Natural killer cell (primary cell): ENCODE results near the gene MAP3K1. TPM values are rescaled to one million over a fixed set of nuclear protein-coding genes. Genes with fewer than 3 reads are reported as not detected.
"Not testable (repeated sequence)": the region's sequence is repeated elsewhere in the genome, so short reads cannot be mapped to it uniquely, and the experiment has no call there.

Experiments used
- ATAC-seq, 3 donors: fragments of 150-1000 bp in 2 of 3; fragments of 200-7000 bp in 1 of 3; cut with Tn5 transposase; 1 replicate in 1 of 3; 2 replicates in 2 of 3; pipeline ENCODE4 v1.10.0; 2021; ENCODE audit warnings: mild to moderate bottlenecking in 2 of 3, moderate library complexity in 2 of 3
- DNase-seq, 2 donors: peaks; one replicate each; pipeline versions ENCODE4 v3.0.0 to v3.0.0-alpha.2; 2013 to 2021; ENCODE audit warnings: mixed read lengths in 1 of 2
- H3K27ac ChIP-seq: one replicate; pipeline ENCODE4 v1.5.1; 2013; ENCODE audit warnings: mild to moderate bottlenecking, low read length
- H3K27me3 ChIP-seq: one replicate; pipeline ENCODE4 v1.6.1; 2013; ENCODE audit warnings: low read length; ENCODE audit not compliant: control insufficient read depth, insufficient read depth
- H3K36me3 ChIP-seq: one replicate; pipeline ENCODE4 v1.6.1; 2013; ENCODE audit warnings: low read length; ENCODE audit not compliant: control insufficient read depth, insufficient read depth
- H3K4me1 ChIP-seq: one replicate; pipeline ENCODE4 v1.6.1; 2013; ENCODE audit warnings: low read length; ENCODE audit not compliant: control insufficient read depth, insufficient read depth
- H3K4me3 ChIP-seq: one replicate; pipeline ENCODE4 v1.5.1; 2013; ENCODE audit warnings: low read length
- H3K9me3 ChIP-seq: one replicate; pipeline ENCODE4 v1.6.1; 2013; ENCODE audit warnings: low read length; ENCODE audit not compliant: control insufficient read depth, insufficient read depth
- H3K27ac Mint-ChIP-seq, 2 donors: one replicate each; pipeline ENCODE4 v1.8.0; 2022; ENCODE audit warnings: mild to moderate bottlenecking in 2 of 2, mixed read lengths in 2 of 2, moderate library complexity in 1 of 2
- H3K27me3 Mint-ChIP-seq, 2 donors: one replicate each; pipeline ENCODE4 v1.8.0; 2022; ENCODE audit warnings: low read depth in 2 of 2, mixed read lengths in 2 of 2
- H3K36me3 Mint-ChIP-seq: one replicate; pipeline ENCODE4 v1.8.0; 2022; ENCODE audit warnings: mixed read lengths
- H3K4me1 Mint-ChIP-seq, 2 donors: one replicate each; pipeline ENCODE4 v1.8.0; 2022; ENCODE audit warnings: mixed read lengths in 2 of 2
- H3K4me3 Mint-ChIP-seq: one replicate; pipeline ENCODE4 v1.8.0; 2022; ENCODE audit warnings: mild to moderate bottlenecking, moderate library complexity, mixed read lengths
- H3K9me3 Mint-ChIP-seq, 2 donors: one replicate each; pipeline ENCODE4 v1.8.0; 2022; ENCODE audit warnings: mixed read lengths in 2 of 2
- CTCF ChIP-seq: fragments of 200-600 bp; IDR thresholded peaks from one replicate; pipeline ENCODE4 v1.8.0; 2022; ENCODE audit warnings: antibody characterized with exemption
- WGBS: methylation state at CpG from one replicate; pipeline ENCODE4 v1.1.7; 2013; ENCODE audit warnings: missing lambda C conversion rate; ENCODE audit not compliant: insufficient coverage; 5-methylcytosine and 5-hydroxymethylcytosine counted together
- intact Hi-C: fragments of 100-400 bp; cut with micrococcal nuclease; formaldehyde crosslinking; loops from one replicate; pipeline ENCODE4 v1.14.2; 2022
- total RNA-seq, 4 donors: library from RNA; stranded (reverse); fragments of 120-200 nt in 1 of 4; gene quantifications; one replicate each; pipeline versions ENCODE4 v1.2.3 to v1.2.4, GENCODE V29; 2013 to 2022

The MAP3K1 gene
- total RNA-seq, 3 donors from 2014 or later (not counting 1 experiment from before 2014, with no cell fraction given): 27.8 to 35.7 (median 35.5) TPM

- intact Hi-C loops: no loop called here
- DNase-seq (no peak), ATAC-seq (no peak)
- WGBS: 19% methylated on average over 3 of the region's 6 CpGs
- Mint-ChIP-seq H3K4me3 (peak overlapping the region; percentile 88), H3K27ac (peak overlapping the region; percentile 86 to 87), H3K36me3 (no peaks in the 10 kb centered on the region), H3K4me1 (peaks cover 60 to 62% of the 10 kb centered on the region in 2 donors), H3K9me3 (no peaks in the 10 kb centered on the region), H3K27me3 (no peaks in the 10 kb centered on the region)
- H3K9me3 ChIP-seq: no peaks in the 10 kb centered on the region
- no peaks in the 10 kb centered on the region for H3K36me3 ChIP-seq
- TF ChIP-seq CTCF: no peak
- peak overlapping the region; percentile 35 for H3K4me3 ChIP-seq
- peaks cover 15% of the 10 kb centered on the region for H3K4me1 ChIP-seq
- peak overlapping the region; percentile 85 for H3K27ac ChIP-seq
- H3K27me3 ChIP-seq: no peaks in the 10 kb centered on the region
These were observed 3.9 kb downstream of the MAP3K1 start for GRCh38 chr5:56819060-56819881.

GRCh38 chr5:56821868-56822267 is 6.5 kb downstream of the MAP3K1 start:
- H3K9me3 Mint-ChIP-seq, H3K4me3 ChIP-seq, H3K36me3 Mint-ChIP-seq, ATAC-seq, H3K4me3 Mint-ChIP-seq, H3K27me3 ChIP-seq, H3K27ac Mint-ChIP-seq, H3K9me3 ChIP-seq, H3K36me3 ChIP-seq, H3K27me3 Mint-ChIP-seq, DNase-seq, intact Hi-C loops, H3K27ac ChIP-seq: not testable (repeated sequence)
- WGBS: 84% methylated on average over 5 of the region's 5 CpGs
- peaks cover 77 to 82% of the 10 kb centered on the region in 2 donors for H3K4me1 Mint-ChIP-seq
- H3K4me1 ChIP-seq: peaks cover 25% of the 10 kb centered on the region

GRCh38 chr5:56822981-56823380 is 7.6 kb downstream of the MAP3K1 start:
- 71% methylated on average over 6 of the region's 6 CpGs for WGBS
- no peak for TF ChIP-seq CTCF
- no peaks in the 10 kb centered on the region for H3K36me3 Mint-ChIP-seq
- Histone ChIP-seq H3K27ac (no peak overlapping the region), H3K4me1 (peaks cover 32% of the 10 kb centered on the region), H3K4me3 (no peak overlapping the region), H3K9me3 (no peaks in the 10 kb centered on the region), H3K36me3 (no peaks in the 10 kb centered on the region), H3K27me3 (no peaks in the 10 kb centered on the region)
- DNase-seq: no peak
- peaks cover 73 to 80% of the 10 kb centered on the region in 2 donors for H3K4me1 Mint-ChIP-seq
- H3K9me3 Mint-ChIP-seq: no peaks in the 10 kb centered on the region
- no peaks in the 10 kb centered on the region for H3K27me3 Mint-ChIP-seq
- no peak for ATAC-seq
- intact Hi-C loops: no loop called here
- peak overlapping the region; percentile 35 to 56 for H3K27ac Mint-ChIP-seq
- H3K4me3 Mint-ChIP-seq: peak overlapping the region; percentile 14

GRCh38 chr5:56824019-56824418 is 8.7 kb downstream of the MAP3K1 start:
- Mint-ChIP-seq H3K27me3 (no peaks in the 10 kb centered on the region), H3K9me3 (no peaks in the 10 kb centered on the region), H3K4me3 (no peak overlapping the region), H3K36me3 (no peaks in the 10 kb centered on the region), H3K27ac (peak overlapping the region in 1 of 2 donors; percentile 70), H3K4me1 (peaks cover 77 to 81% of the 10 kb centered on the region in 2 donors)
- Histone ChIP-seq H3K27ac (no peak overlapping the region), H3K27me3 (no peaks in the 10 kb centered on the region), H3K4me3 (no peak overlapping the region), H3K4me1 (peaks cover 32% of the 10 kb centered on the region), H3K9me3 (no peaks in the 10 kb centered on the region), H3K36me3 (no peaks in the 10 kb centered on the region)
- ATAC-seq (no peak), DNase-seq (no peak)
- intact Hi-C loops: no loop called here
- no peak for TF ChIP-seq CTCF
